HG03460 (cell line): ENCODE data around the gene ZDHHC18.
A peak's percentile ranks its signal among the peaks of the same experiment; 100 is the strongest.
"Not testable (repeated sequence)": the region's sequence is repeated elsewhere in the genome, so short reads cannot be mapped to it uniquely, and the experiment has no call there.

ENCODE experiments used
- ATAC-seq: cut with Tn5 transposase; IDR thresholded peaks from one replicate; pipeline ENCODE4 v1.9.1; 2021; ENCODE audit not compliant: unreplicated experiment

Gene ZDHHC18

GRCh38 chr1:26791148-26791547, 35.3 kb upstream of the ZDHHC18 start:
- ATAC-seq = no peak

GRCh38 chr1:26791626-26792025, 34.9 kb upstream of the ZDHHC18 start:
- ATAC-seq = no peak

- no peak for ATAC-seq
Measured at GRCh38 chr1:26792924-26793323, 33.6 kb upstream of the ZDHHC18 start.

GRCh38 chr1:26794391-26794790, 32.1 kb upstream of the ZDHHC18 start:
- no peak for ATAC-seq

- no peak for ATAC-seq
Measured at GRCh38 chr1:26797627-26798026, 28.9 kb upstream of the ZDHHC18 start.

DNA sequence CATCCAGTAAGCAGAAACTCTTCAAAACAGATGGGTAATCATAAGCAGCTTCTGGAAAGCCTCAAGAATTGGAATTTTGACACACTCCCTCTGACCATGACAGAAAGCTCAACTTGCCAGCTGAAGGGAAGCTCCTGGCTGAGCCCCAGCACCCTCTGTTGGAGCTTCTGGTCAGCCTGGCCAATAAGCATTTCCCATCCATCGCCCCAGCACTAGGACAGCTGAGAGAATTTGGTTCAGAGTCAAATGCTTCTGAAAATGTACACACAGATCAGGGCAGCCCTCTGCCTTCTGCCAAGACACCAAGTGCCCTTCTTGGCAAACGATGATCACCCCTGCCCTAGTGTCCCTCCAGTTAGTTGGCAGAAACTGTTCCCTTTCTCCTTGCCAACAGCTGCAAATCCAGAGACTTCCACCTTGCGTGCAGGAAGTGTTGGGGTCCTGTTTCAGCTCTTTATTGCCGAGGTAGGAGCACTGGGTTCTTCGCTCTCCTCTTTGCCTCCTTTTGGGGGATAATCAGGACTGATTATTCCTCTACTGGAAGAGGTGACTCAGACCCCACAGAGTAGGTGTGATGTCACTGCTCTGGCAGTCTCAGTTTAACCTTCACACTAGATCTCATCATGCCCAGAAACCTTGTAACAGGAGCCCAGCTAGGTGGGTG, 26.9 kb upstream of the ZDHHC18 start:
- no peak for ATAC-seq

- ATAC-seq = not testable (repeated sequence)
Measured at GRCh38 chr1:26803932-26804331, 22.6 kb upstream of the ZDHHC18 start.

- not testable (repeated sequence) for ATAC-seq
Measured at GRCh38 chr1:26810105-26810504, 16.4 kb upstream of the ZDHHC18 start.

- ATAC-seq = no peak
Measured at GRCh38 chr1:26811057-26811456, 15.4 kb upstream of the ZDHHC18 start.

- ATAC-seq = no peak
Measured at GRCh38 chr1:26811708-26812107, 14.8 kb upstream of the ZDHHC18 start.

DNA sequence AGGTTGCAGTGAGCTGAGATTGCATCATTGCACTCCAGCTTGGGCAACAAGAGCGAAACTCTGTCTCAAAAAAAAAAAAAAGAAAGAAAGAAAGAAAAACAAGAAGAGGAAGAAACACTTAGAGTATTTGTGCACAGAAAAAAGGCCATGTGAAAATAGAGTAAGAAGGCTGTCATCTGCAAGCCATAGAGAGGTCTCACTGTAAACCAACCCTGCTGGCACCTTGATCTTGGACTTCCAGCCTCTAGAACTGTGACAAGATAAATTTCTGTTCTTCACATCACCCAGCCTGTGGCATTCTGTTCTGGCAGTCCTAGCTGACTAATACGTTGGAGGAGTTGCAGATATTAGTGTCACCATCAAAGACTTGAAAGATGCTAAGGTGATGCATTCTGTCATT, 12.1 kb upstream of the ZDHHC18 start:
- ATAC-seq = no peak

- ATAC-seq = no peak
Measured at GRCh38 chr1:26814893-26815292, 11.6 kb upstream of the ZDHHC18 start.

- peak; percentile 84 for ATAC-seq
Measured at GRCh38 chr1:26820784-26821269, 5.7 kb upstream of the ZDHHC18 start.

DNA sequence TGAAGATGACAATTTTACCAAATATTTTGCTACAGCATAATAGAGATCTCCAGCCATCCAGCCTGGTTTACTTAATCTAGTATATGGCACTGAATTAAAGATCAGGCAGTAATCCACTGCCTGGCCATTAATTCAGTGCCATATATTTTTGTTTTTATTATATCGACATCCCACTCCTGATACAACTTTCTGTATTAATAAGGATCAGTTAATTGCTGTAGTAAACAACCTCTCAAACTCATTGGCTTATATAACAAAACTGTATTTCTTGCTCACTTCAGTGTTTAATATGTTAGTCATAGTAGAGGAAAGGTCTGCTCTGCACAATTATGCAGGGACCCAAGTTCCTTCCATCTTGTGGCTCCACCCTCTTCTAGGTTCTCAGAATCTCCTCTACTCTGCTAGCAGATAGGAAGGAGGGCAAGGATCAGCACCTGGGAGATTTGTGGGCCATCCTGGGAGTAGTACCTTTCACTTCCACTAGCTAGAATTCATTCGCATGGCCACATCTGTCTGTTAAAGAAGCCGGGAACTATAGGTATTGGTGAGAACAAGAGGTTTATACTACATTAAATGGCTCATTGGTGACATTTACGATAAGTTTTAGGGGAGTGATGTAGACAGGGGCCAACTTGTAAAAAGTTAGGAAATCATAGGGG, 3.6 kb upstream of the ZDHHC18 start:
- no peak for ATAC-seq

GRCh38 chr1:26824731-26825130, 1.8 kb upstream of the ZDHHC18 start:
- ATAC-seq = no peak

DNA sequence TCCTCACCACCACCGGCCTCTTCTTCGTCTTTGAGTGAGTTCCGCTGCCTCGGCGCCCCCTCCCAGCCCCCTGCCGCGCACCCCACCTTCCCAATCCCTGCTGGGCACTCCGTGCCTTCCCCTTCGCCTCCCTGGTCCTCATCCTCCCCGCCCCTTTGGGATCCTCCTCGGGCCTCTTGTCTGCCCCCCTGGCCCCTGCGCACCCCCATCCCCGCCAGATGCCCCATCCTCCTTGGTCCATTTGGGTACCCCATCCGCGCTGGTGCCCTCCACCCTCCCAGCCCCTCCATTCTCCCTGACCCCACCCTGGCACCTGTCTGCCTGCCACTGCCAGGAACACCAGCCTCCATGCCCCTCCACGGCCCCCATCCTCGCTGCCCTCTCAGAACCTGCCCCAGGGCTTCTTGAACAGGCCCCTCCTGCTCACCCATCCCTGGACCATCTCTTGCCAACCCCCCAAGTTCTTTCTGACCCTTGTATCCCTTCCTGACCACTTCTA, 667 bp downstream of the ZDHHC18 start:
- ATAC-seq = peak; percentile 21

DNA sequence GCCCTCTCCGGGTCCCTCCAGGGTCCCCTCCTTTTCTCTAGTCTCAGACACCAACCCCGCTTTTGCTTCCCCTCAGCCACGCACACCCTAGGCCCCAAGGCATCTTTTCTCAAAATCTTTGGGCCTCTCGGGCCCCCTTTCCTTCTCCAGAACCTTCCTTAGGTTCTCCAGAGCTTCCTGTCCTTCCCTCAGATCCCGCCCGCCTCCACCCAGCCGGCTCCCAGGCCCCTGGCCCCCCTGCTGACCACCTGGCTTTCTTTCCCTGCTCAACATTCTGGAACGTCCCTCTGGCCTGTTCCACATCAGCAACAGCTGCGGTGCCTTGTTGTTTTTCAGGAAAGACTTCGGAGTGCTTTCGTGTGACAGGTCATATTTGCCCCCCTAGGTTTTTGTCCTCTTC, 1.2 kb downstream of the ZDHHC18 start:
- ATAC-seq = no peak

GRCh38 chr1:26828411-26828991, 2.0 kb downstream of the ZDHHC18 start:
- ATAC-seq = no peak

- ATAC-seq = no peak
Measured at GRCh38 chr1:26829184-26829911, 2.9 kb downstream of the ZDHHC18 start.

DNA sequence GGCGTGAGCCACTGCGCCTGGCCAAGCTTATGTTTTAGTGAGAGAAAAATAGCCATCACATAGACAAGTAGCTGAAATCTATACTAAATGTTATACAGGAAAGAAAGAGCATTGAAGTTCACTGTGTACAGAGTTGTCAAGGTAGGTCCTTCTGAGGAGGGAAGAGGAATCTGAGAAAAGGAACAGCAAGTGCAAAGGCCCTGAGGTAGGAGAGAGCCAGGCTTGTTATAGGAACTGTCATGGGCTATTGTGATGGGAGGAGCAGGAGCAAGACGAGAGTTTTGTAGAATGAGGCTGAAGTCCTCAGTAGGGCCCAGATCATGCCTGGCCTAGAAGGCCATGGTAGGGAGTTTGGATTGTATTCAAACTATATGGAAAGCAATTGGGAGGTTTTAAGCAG, 4.6 kb downstream of the ZDHHC18 start:
- ATAC-seq = no peak

- ATAC-seq = no peak
Measured at GRCh38 chr1:26831546-26832248, 5.2 kb downstream of the ZDHHC18 start.
